GM19463 (cell line): Measurements from ENCODE around the gene ACACA.

ENCODE experiments used
- ATAC-seq: cut with Tn5 transposase; IDR thresholded peaks from one replicate; pipeline ENCODE4 v1.9.1; 2021; ENCODE audit warnings: mild to moderate bottlenecking, moderate library complexity; ENCODE audit not compliant: unreplicated experiment

ACACA gene

DNA sequence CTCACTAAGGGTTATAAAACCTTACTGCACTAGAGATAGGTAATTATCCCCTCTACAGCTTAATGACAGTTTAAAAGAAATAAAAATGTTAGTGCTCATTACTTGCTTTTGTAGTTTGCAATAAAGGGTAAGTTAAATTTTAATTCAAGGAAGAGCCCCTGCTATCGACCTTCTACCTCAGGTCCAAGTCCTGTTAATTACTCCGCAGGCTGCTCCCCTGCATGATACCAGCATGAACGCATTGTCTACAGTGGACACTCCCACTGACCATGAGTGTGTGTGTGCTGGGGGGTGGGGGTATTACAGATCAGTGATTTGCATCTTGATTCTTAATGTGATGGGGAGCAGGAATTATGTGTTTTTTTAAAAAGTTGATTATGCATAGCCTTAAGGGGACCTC lies 354.8 kb downstream of the ACACA start:
- ATAC-seq, result no peak

DNA sequence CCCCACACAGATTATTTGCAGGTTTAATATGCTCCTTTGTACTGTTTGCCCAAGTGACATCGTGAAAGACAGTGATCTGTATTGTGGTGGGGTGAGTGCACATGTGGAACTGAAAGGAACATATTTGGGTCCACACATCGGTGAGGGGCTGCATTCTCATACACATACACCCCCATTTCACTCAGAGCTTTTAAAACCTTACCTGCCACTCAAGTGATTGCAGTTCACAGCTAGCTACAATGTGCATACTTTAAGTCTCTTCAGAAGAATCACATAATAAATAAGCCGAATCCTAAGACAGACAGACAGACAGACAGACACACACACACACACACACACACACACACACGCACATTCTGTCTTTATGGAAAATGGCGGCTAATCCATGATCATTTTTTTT lies 355.3 kb downstream of the ACACA start:
- ATAC-seq, result no peak

DNA sequence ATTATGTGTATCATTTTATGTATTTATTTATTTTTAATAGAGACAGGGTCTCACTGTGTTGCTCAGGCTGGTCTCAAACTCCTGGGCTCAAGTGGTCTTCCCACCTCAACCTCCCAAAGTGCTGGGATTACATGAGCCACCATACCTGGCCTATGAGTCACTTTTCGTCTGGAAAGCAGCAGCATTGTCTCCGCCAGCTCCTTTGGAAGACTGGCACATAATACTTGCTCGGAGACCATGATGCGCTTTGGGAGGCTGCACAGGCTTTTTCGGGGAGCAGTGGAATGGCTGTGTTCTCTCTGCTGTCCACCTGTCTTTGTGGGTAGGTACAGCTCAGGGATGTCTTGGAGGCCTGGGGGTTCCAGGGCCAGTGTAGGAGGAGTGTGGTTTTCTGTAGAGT lies 355.7 kb downstream of the ACACA start:
- no peak for ATAC-seq

- ATAC-seq, result no peak
These were observed 357.8 kb downstream of the ACACA start for GRCh38 chr17:37048811-37049210.

DNA sequence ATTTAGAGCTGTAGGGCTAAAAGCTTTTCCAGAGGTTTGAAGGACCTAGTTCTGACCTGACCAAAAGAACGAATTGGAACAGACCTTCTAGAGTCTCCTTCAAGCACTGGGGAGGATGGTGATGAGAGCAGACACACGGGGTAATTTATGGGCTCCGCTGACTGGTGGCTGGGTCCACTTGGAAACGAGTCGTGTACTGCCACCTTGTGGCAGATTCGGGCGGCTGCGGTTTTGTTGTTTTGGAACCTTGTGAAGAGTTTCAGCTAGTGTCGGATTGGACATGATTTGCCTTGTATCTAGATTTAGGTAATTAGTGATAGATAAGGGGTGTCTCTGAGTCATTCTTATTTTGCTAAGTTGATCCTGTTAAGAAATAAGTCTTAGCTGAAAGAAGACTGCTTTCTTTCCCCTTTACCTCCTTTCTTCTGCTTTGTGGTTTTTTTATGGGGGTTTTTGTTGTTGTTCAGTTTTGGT lies 359.0 kb downstream of the ACACA start:
- ATAC-seq, result no peak

DNA sequence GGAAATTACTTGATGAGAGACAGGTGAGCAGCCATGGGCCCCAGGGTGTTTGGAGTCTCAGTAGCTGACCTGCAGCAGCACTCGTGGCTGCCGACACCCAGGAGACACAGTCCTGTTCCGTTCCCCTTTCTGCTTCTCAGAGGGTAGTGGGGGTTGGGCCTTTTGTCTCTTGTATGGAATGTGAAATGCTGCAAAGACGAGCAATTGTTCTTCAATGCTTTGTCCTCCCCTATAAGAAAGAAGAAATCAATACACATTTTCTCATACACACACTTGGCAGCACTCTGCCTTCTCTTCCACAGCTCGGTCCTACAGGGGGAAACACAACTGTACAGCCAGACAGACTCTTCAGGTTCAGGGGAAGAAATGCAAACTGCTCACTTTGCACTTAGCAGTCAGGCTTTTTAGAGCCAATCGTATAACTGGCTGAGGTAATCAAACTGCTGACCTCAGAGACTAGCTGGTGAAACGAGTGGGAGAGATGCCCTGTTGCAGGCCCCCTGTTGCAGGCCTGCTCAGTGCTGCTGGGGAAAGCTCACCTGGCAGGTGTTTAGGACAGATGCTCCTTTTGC lies 361.2 kb downstream of the ACACA start:
- no peak for ATAC-seq

DNA sequence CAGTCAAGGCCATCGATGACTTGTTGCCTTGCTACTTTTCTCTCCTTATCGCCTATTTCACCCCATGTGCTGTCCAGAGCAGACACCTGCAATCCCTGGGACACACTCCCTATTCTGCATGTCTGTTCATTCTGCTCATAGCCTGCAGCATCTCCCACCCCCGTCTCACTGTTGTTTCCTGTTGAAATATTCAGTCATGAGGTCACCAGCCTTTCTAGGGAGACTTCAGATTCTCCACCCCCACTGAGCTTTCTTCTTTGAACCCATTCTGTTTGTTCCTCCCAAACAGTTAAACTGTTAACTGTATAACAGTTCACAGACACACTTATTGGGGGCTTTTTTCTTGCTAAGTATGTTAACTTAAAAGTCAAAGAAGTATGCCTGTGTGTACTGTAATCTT lies 363.4 kb downstream of the ACACA start:
- ATAC-seq, result no peak

DNA sequence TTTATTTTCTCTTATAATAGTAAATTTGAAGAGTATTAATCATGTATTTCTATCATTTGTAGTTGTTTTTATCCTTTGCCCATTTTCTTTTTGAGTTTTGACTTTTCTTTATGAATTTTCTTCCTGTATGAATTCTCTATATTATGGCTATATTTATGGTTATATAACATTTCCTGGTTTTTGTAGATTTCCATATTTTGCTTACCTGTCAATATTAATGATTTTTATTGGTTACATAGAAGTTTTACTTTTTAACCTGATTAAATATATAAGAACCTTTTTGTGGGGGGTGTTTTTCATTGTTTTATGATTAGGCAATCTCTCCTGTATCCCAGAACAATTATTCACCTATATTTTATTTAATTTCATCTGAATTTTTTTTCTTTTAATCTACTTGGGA lies 364.7 kb downstream of the ACACA start:
- ATAC-seq, result no peak

DNA sequence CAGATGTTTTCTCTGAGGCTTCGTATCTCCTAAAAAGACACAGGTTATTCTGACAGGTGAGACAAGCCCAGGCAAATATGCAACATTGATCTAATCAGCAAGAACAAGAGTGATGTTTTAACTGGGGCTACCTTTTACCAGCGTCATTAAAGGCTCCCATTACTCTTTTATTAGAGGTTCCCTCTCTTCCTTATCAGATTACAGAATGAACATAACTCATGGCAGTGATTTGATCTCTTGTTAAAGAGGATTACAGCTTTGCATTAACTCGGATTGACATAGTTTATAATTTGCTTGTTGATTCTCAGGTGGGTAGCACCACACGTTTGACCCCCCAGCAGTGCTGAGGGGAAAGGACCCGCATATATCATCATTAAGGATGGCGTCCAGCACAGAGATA lies 367.4 kb downstream of the ACACA start:
- ATAC-seq, result no peak

DNA sequence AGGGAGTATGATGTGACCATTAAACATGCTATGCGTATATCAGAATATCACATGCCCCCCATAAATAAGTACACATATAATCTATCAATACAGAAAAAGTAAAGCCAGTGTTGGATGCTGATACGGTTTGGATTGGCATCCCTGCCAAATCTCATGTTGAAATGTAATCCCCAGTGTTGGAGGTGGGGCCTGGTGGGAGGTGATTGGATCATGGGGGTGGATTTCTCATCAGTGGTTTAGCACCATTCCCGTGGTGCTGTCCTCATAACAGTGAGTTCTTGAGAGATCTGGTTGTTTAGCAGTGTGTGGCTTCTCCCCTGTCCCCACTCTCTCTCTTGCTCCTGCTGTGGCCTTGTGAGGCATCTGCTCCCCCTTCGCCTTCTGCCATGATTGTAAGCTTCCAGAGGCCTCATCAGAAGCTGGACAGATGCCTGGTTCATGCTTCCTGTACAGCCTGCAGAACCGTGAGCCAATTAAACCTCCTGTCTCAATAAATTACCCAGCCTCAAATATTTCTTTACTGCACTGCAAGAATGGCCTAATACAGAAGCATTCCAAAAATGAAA lies 369.0 kb downstream of the ACACA start:
- no peak for ATAC-seq
